NCI-H524 treated with DMSO at 0.1 percent for 48 hours (cell line): Measurements from ENCODE around the gene DDX11.
"Not testable (repeated sequence)": the region's sequence is repeated elsewhere in the genome, so short reads cannot be mapped to it uniquely, and the experiment has no call there.

Experiments used
- DNase-seq: peaks from one replicate; lab custom pipeline; 2025; lab: John Stamatoyannopoulos, UW

The DDX11 gene

GRCh38 chr12:31099434-31099833, 25.8 kb downstream of the DDX11 start:
- not testable (repeated sequence) for DNase-seq

DNA sequence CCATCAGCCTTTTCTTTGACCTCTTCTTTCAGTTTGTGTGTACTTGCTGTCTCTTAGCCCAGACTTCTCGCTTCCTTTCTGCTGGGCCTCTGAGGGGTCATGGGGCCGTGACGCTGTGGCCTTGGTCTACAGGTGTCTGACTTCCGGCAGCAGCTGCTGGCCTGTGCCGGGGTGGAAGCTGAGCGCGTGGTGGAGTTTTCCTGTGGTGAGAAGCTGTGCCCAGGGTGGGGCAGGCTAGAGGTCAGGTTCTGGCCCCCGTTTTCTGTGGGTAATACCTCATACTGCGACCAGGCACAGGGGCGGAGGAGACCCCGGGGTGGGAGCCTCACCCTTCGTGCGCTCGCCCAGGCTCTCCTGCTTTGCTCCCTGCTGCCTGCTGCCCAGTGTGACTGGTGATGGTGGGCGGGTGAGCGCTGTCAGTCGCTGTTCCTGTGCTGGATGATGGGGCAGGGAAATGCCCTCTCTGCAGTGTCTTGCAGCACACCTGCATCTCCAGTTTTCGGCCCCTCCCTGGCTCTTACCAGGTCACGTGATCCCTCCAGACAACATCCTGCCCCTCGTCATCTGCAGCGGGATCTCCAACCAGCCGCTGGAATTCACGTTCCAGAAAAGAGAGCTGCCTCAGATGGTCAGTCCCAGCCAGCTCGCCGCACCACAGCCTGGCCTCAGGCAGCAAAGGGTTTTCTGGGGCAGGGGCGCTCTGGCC, 27.0 kb downstream of the DDX11 start:
- not testable (repeated sequence) for DNase-seq

- DNase-seq, result not testable (repeated sequence)
Measured at GRCh38 chr12:31102125-31102524, 28.5 kb downstream of the DDX11 start.

- not testable (repeated sequence) for DNase-seq
Measured at GRCh38 chr12:31102596-31102995, 28.9 kb downstream of the DDX11 start.

DNA sequence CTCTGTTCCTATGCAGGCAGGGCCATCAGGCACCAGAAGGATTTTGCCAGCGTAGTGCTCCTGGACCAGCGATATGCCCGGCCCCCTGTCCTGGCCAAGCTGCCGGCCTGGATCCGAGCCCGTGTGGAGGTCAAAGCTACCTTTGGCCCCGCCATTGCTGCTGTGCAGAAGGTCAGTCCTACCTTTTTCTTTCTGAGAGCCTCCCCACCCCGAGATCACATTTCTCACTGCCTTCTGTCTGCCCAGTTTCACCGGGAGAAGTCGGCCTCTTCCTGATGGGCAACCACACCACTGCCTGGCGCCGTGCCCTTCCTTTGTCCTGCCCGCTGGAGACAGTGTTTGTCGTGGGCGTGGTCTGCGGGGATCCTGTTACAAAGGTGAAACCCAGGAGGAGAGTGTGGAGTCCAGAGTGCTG, 29.9 kb downstream of the DDX11 start:
- DNase-seq, result not testable (repeated sequence)

GRCh38 chr12:31104220-31104619, 30.6 kb downstream of the DDX11 start:
- DNase-seq, result not testable (repeated sequence)

DNA sequence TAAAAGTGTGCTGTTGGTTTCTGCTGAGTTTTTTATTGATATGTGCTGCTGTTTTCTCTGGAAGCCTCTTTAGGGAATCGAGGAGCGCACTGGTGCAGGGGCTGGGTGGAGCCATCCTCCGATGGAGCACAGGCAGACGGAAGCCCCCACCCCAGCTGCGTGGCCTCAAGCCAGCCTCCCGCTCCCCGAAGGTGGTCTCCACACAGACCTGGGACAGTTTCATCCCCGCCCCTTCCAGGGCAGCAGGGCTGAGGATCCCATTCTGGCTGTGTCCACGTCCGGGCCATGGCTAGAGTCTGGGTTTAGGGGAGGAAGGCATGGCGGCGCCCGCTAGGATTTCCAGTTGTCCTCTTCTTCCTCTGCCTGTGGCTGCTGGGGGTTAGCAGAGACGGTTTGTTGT, 31.1 kb downstream of the DDX11 start:
- not testable (repeated sequence) for DNase-seq

DNA sequence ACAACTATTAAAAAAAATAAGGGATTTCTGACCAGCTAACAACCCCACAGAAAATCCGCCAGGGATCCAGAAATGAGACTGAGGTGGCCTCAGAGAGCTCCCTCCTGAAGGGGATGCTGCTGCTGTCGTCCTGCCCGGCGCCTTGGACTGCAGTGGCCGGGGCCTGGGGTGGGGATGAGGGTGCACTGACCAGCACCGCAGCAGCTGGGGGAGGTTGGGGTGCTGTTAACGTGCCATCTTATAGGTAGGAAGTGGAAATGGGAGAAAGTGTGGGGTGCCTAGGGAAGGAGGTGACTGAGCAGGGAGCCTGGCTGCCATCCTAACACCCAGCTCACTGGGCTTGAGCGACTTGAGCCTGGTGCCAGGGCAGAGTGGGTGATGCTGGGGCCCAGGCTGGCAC, 32.0 kb downstream of the DDX11 start:
- no peak for DNase-seq

DNA sequence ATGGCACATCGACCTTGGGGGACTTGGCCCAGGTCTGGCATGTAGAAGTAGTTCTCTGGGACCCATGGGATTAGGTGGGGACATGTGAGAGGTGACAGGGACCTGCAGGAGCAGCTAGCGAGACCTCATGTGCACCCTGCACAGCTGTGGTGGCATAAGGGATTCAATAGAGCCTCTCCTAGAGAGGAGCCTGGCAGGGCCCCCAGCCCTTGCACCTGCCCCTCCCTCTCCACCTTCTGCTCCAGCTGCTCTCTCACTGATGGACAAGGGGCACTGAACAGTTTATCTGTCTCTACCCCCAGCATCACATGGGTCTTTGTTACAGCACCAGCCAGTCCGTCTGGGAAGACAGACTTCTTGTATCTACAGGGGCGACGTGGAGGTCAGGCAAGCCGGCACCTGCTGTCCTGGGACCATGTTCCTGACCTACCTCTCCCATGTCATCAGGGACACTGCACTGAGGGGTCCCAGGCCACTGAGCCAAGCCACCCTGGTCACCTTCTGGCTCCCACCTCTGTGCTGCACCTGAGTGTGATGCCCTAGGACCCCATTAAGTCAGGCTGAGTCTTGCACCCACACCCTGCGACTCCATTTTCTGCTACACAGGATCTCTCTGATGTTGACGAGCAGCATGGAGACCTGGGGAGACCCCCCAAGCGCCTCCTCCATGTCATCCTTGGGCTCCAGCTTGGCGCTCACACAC, 32.6 kb downstream of the DDX11 start:
- DNase-seq, result peak; percentile 90

DNA sequence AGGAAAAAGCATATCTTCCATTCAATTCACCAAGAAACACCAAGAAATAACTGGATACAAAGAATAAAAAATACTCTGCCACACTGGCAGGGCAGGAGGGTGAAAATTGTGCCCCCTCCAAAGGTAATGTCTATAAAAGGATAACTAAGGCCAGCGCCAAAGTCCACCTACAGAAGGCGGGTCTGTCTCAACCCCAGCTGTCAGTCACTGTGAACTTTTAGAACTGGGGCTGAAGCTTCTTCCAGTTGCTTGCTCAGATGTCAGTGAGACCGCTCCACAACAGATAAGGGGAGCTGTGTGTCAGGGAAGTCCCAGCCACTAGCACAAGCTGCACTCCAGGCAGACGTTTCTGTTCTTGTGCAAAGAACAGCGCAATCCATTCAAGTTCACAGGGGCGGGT, 36.1 kb downstream of the DDX11 start:
- DNase-seq, result not testable (repeated sequence)

- DNase-seq, result not testable (repeated sequence)
Measured at GRCh38 chr12:31110263-31110662, 36.6 kb downstream of the DDX11 start.

DNA sequence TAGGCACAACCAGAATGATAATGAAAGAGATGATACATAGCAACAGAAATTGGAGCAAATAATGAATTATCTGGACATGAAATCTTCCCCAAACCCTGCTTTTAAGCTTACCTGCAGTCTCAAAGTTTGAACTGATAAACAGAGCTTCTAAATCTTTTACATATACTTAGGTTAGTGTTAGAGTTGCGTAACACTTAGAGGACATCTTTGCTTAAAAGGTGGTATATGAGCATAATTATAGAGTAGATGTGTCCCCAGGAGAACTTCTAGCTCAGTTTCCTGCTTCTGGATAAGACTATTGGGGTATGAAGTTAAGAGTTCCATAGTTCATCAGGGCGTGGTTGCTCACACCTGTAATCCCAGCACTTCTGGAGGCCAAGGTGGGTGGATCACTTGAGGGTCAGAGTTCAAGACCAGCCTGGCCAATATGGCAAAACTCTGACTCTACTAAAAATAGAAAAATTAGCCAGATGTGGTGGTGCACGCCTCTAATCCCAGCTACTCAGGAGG, 41.5 kb downstream of the DDX11 start:
- DNase-seq, result not testable (repeated sequence)

- DNase-seq, result not testable (repeated sequence)
Measured at GRCh38 chr12:31116846-31117202, 43.2 kb downstream of the DDX11 start.

DNA sequence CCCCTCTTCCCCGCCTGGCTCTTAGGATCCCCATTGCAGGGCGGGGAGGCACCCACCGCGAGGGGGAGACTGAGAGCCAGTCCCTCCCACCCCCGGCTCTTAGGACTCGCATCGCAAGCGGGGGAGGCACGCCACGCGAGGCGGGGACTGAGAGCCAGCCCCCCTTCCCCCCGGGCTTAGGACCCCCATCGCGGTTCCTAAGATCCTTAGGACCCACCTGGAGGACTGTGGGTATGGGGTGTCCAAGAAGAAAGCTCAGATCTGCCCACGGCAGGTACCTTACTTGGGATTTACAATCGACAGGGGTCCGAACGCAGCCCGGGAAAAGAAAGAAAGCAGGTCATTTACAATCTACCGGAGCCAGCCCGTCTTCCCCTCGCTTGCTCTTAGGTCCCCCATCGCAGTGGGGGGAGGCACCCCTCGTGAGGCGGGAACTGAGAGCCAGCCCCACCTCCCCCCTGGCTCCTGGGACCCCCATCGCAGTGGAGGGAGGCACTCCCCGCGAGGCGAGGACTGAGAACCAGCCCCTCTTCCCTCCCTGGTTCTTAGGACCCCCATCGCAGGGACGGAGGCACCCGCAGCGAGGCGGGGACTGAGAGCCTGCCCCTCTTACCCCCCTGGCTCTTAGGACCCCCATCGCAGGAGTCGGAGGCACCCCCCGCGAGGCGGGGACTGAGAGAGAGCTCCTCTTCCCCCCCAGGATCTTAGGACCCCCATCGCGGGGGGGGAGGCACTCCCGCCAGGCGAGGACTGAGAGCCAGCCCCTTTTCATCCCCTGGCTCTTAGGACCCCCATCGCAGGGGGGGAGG, 43.7 kb downstream of the DDX11 start:
- no peak for DNase-seq

DNA sequence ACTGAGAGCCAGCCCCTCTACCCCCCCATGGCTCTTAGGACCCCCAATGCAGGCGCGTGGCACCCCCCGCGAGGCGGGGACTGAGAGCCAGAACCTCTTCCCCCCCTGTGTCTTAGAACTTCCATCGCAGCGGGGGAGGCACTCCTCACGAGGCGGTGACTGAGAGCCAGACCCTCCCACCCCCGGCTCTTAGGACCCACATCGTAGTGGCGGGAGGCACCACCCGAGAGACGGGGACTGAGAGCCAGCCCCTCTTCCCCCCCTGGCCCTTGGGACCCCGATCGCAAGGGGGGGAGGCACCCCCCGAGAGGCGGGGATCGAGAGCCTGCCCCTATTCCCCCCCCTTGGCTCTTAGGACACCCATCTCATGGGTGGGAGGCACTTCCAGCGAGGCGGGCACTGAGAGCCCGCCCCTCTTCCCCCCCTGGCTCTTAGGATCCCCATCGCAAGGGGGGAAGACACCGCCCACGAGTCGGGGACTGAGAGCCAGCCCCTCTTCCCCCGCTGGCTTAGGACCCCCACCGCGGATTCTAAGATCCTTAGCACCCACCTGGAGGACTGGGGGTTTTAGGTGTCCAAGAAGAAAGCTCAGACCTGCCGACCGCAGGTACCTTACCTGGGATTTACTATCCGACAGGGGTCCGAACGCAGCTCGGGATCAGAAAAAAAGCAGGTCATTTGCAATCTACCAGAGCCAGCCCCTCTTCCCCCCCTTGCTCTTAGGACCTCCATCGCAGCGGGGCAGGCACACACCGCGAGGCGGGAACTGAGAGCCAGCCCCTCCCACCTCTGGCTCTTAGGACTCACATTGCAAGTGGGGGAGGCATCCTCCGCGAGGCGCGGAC, 44.9 kb downstream of the DDX11 start:
- peak; percentile 72 for DNase-seq

GRCh38 chr12:31119192-31119802, 45.6 kb downstream of the DDX11 start:
- DNase-seq, result no peak

GRCh38 chr12:31119803-31120211, 46.1 kb downstream of the DDX11 start:
- no peak for DNase-seq

DNA sequence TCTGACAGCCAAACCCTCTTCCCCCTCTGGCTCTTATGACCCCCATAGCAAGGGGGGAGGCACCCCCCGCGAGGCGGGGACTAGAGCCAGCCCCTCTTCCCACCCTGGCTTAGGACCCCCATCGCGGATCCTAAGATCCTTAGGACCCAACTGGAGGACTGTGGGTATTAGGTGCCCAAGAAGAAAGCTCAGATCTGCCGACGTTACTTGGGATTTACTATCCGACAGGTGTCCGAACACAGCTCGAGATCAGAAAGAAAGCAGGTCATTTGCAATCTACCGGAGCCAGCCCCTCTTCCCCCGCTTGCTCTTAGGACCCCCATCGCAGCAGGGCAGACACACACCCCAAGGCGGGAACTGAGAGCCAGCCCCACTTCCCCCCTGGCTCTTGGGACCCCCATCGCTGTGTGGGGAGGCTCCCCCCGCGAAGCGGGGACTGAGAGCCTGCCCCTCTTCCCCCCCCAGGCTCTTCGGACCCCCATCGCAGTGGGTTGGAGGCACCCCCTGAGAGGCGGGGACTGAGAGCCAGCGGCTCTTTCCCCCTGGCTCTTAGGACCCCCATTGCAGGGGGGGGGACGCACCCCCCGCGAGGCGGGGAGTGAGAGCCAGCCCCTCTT, 46.8 kb downstream of the DDX11 start:
- DNase-seq, result no peak

- DNase-seq, result not testable (repeated sequence)
Measured at GRCh38 chr12:31121022-31121728, 47.5 kb downstream of the DDX11 start.

DNA sequence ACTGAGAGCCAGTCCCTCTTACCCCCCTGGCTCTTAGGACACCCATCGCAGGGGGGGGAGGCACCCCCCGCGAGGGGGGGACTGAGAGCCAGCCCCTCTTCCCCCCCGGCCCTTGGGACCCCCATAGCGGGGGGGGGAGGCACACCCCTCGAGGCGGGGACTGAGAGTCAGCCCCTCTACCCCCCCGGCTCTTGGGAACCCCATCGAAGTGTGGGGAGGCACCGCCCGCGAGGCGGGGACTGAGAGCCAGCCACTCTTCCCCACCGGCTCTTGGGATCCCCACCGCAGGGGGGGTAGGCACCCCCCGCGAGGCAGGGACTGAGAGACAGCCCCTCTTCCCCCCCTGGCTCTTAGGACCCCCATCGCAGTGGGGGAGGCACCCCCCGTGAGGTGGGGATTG, 48.8 kb downstream of the DDX11 start:
- no peak for DNase-seq
